ENCODE measurements around the gene PANK3. TPM values are rescaled to one million over a fixed set of nuclear protein-coding genes. Genes with fewer than 3 reads are reported as not detected.

Gene PANK3
- total RNA-seq, 1 experiment from 2014 or later = 82.6 TPM

DNA sequence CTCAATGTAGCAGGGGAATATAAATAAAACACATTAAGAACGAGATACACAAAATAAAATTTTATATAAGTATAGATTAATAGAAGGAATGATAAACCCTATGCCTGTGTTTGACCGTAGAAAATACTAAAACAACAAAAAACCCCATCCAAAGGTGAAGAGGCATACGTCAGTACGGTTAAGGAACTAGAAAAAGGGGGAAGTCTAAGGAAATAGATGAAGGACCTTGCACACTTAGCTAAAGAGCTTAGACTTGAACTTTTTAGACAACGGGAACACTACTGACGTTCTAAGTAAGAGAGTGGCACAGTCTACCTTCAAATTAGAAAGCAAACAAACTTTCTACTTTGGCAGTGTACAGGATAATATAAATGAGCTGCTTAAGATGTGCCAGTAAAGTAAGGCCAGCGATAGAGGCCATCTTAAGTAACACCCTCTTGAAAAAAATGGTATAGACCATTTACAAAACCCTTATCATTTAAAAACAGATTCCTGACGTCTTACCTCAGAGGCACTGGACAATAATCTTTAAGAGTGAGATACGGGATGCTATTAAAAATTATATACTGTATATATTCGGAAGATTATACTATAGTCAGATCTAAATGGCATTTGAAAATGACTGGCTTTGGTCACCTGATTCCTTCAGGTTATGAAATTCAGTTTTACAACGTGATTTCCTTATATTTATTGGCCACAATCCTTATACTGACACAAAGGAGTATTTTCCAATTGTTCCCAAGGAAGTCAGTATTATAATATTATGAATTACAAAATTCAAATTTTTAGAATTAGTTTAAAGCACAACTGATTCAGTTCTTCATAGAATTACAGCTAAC, 8.5 kb downstream of the PANK3 start:
- Histone ChIP-seq H2AFZ (ENCODE audit: low read length) (no peak overlapping the region), H4K8ac (replicated peaks; ENCODE audit: insufficient read length, low read depth, low read length) (no peak overlapping the region), H3K79me2 (ENCODE audit: insufficient read depth, low read length) (peaks cover 44% of the 10 kb centered on the region; the same call in 1 of the 2 replicates), H2AK5ac (ENCODE audit: insufficient read length, low read length) (no peak overlapping the region), H2BK20ac (ENCODE audit: low read depth, low read length, poor library complexity, severe bottlenecking) (no peak overlapping the region), H3K23me2 (ENCODE audit: insufficient read length, low read depth, low read length, poor library complexity, severe bottlenecking) (no peaks in the 10 kb centered on the region), H3K4me2 (ENCODE audit: insufficient read depth, insufficient read length, low read length) (no peak overlapping the region), H3T11ph (ENCODE audit: low read length) (no peak overlapping the region), H3K4me1 (ENCODE audit: insufficient read depth, low read length) (no peaks in the 10 kb centered on the region), H3K79me1 (ENCODE audit: insufficient read depth, low read depth, low read length, poor library complexity, severe bottlenecking) (peaks cover 6% of the 10 kb centered on the region), H4K5ac (ENCODE audit: insufficient read length, low read depth, low read length) (no peak overlapping the region), H3K14ac (ENCODE audit: insufficient read depth, low read length) (no peak overlapping the region), H3K18ac (ENCODE audit: insufficient read length, low read depth, low read length) (no peak overlapping the region), H2BK5ac (ENCODE audit: insufficient read length, low read length) (no peak overlapping the region), H3K27ac (ENCODE audit: insufficient read length, low read depth, low read length) (no peak overlapping the region), H3K4ac (ENCODE audit: low read depth, low read length) (no peak overlapping the region), H3K27me3 (ENCODE audit: insufficient read depth, low read length) (no peaks in the 10 kb centered on the region), H4K20me1 (ENCODE audit: control insufficient read depth, insufficient read depth, insufficient read length) (no peaks in the 10 kb centered on the region), H2BK120ac (ENCODE audit: low read depth, low read length, poor library complexity, severe bottlenecking) (no peak overlapping the region), H4K91ac (ENCODE audit: insufficient read length, low read depth, low read length) (no peak overlapping the region), H2BK12ac (ENCODE audit: insufficient read length, low read depth, low read length) (no peak overlapping the region), H3K23ac (ENCODE audit: insufficient read length, low read depth, low read length) (no peak overlapping the region), H2BK15ac (ENCODE audit: low read depth, low read length) (no peak overlapping the region), H3K9ac (ENCODE audit: extremely low read depth, insufficient read length, low read length) (no peak overlapping the region), H3K56ac (ENCODE audit: insufficient read length, low read depth, low read length) (no peak overlapping the region), H3K9me3 (ENCODE audit: control insufficient read depth, low read depth, low read length) (no peaks in the 10 kb centered on the region)
- peaks cover 34 to 48% (median 37%) of the 10 kb centered on the region in 3 experiments for H3K36me3 Mint-ChIP-seq (ENCODE audit: insufficient read depth in 1 of 3, low read depth in 3 of 3)
- H3K27me3 Mint-ChIP-seq (ENCODE audit: low read depth) = no peaks in the 10 kb centered on the region
- peaks cover 23 to 24% of the 10 kb centered on the region in 2 experiments for H3K4me1 Mint-ChIP-seq
- H3K27ac Mint-ChIP-seq = peak overlapping the region in 1 of 3 experiments; percentile 22; a peak in 1 of 7 replicates
- WGBS (ENCODE audit: extremely low coverage, insufficient read length, low lambda C conversion rate) = no CpG with 5 or more reads among the region's 11 CpGs
- peaks cover 0 to 3% of the 10 kb centered on the region in 2 experiments; a peak in 1 of 5 replicates for H3K9me3 Mint-ChIP-seq
- H3K4me3 Mint-ChIP-seq = no peak overlapping the region
- no peak for DNase-seq
- no peak for TF ChIP-seq CTCF (conservative IDR thresholded peaks at IDR 0.05)
